ENCODE results near the gene TCF12.

The TCF12 gene

DNA sequence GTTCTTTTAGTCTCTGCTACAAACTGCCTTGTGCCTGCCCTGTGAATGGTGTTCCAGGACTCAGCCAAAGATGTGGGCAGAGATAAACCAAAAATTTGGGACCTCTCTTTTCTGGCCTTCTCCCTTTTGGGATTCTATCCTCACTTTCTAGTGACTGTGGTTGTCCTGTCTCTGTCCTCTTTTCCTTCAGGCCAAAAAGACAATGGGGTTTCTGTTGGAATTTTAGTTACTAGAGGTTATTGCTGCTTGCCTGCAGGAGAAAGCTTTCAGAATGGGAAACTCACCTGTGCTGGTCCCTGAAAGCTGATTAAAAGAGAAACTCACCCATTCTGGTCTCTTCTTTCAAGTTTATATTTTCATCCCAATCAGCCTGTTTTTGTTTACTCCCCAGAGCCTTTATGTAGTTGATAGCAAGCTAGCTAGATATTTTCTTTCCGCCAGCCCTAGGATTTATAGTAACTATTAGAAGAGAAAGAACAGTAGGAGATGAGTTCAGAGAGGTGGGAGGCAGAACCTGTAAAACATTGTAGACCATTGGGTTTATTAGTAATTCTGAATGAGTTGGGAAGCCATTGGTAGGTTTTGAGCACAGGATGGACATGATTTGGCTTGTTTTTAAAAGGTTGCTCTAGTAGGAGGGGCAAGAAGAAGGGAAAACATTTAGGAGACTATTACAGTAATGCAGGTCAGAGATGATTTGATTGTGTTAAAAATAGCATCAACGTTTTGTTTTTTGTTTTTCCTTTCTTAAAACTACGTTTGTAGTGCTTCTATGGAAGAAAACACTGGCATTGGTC, 138.9 kb downstream of the TCF12 start:
- no peak for DNase-seq

DNA sequence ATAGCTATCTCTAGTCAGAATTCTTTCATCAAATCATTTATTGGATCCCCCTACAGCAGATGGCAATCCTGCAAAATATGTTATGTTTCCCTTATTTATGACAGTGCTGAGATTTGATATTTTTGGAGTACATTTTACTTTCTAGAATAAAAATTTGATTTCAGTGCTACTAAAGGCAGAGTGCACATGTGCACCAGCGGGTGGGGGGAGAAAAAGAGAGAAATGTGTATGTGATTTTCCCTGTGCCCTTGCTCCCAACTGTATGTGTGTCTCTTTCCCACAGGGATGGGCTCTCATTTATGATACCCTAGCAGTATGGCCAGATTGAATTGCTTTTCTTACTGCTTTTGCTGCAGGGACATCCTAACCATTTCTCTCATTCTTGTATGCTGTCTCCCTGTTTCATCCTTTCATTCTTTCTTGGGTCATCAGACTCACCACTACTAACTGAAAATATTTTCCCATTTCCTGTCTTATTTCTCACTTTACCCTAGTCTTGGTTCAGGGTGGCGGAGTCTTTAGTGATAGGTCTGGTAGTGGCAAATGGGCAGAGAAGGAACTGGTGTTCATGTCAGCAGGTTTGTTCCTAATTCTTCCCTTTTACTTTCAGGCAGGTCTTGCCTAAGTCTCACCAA, 140.7 kb downstream of the TCF12 start:
- no peak for DNase-seq

DNA sequence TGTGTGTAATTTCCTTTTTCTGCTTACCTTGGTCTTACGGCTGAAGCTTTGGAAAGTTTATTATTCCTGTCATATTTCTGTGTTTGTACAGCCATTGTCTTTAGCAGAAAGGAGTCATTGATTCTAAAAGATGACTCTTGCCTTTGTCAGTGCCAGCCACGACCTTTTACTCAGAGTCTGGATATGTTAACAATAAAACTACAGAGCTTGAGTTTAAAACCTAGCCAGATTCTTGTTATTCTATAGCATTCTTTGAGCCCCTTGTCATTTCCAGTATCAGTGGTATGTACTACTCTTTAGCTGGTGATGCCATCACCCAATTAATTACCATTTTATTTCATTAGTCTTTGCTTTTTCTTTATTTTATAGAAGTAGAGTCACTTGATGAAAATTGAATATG, 142.4 kb downstream of the TCF12 start:
- DNase-seq: no peak

DNA sequence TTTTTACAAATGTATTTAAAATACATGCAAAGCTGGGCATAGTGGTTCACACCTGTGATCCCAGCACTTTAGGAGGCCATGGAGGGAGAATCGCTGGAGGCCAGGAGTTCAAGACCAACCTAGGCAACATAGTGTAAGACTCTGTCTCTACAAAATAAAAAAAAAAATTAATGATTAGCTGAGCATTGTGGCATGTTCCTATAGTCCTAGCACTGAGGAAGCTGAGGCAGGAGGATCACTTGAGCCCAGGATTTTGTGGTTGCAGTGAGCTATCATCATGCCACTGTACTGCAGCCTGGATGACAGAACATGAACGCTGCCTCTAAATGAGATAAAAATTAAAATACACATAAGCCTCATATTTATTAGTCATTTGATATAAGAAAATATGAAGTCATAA, 142.8 kb downstream of the TCF12 start:
- DNase-seq: no peak

DNA sequence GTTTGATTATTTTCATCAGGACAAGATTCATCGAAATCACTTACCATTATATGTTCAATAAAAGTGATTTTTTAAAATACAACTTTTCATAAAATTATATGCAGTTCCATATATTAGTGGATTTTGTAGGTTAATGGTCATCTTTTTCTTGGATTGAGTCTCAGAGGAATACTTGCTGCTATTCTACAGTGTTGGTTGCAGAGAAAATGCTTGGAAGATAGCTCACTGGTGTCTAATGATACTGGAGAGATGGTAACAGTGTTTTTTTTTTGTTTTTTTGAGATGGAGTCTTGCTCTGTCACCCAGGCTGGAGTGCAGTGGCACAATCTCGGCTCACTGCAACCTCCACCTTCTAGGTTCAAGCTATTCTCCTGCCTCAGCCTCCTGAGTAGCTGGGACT, 143.3 kb downstream of the TCF12 start:
- no peak for DNase-seq

DNA sequence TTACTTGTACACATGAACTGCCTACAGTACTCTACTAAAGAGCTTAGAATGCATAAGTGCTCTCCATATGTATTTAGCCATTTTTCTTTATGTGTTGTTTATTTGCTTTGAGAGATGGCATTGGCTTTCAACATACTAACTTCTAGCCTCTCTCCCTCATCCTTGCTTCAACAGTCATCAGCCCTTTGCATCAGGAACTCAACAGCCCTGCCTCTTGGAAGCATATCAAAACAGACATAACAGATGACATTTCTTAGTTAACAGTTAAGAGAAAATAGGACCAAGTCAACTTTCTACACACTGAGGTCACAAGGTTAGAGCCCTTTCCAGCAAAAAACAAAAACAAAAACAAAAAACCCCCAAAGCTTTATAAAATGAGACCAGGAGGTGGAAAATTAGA, 145.6 kb downstream of the TCF12 start:
- DNase-seq: no peak

DNA sequence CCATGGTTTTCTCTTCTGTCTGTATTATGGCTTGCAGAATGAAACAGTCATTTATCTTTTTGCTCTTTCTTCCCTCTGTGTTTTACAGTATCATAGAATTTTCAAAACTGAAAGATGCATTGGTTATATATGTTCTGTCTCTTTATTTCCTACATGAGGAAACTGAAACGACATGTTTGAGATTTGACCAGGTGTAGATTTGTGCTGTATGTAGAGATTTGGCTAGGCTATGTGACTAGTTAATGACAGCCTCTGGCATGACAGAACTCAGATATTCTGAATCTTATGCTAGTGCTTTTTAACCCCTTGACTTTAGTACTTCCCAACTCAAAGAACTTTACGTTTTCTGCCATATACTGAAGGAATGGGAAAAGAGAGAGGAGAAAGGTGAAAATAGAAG, 151.0 kb downstream of the TCF12 start:
- DNase-seq: no peak

DNA sequence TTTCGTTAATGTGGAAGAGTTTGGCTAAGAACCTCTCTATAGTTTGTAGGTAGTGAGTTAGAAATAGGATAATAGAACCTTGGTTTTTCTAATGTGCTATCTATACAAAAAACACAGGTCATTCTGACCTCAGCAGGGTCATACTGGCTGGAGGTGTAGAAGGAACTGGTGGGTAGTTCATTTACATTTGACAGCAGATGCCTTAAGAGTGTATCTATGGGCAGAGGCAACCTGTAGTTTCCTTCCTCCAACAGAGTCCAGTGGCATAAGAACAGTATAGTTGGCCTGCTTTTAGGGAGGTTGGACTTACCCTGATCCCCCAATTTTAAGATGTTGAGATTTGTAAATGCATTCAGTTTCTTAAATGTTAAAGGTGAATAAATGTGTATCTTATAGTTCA, 152.2 kb downstream of the TCF12 start:
- no peak for DNase-seq

DNA sequence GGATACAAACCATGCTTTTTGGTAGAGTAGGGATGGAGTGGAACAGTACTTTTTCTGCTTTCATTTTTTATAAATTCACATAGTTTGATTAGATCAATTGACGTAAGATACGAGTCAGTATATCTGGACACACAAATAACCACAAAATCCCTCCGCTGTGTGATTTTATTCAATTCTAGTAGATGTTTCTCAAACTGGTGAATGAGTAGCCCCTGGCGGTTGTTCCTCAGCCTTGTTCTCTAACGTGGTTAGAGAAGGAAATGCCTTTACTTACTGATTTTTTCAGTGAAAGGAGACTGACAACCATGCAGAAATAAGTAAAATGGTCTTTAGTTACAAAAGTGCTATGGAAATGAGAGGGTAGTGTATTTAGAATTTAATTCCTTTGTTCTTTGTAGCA, 161.0 kb downstream of the TCF12 start:
- no peak for DNase-seq

DNA sequence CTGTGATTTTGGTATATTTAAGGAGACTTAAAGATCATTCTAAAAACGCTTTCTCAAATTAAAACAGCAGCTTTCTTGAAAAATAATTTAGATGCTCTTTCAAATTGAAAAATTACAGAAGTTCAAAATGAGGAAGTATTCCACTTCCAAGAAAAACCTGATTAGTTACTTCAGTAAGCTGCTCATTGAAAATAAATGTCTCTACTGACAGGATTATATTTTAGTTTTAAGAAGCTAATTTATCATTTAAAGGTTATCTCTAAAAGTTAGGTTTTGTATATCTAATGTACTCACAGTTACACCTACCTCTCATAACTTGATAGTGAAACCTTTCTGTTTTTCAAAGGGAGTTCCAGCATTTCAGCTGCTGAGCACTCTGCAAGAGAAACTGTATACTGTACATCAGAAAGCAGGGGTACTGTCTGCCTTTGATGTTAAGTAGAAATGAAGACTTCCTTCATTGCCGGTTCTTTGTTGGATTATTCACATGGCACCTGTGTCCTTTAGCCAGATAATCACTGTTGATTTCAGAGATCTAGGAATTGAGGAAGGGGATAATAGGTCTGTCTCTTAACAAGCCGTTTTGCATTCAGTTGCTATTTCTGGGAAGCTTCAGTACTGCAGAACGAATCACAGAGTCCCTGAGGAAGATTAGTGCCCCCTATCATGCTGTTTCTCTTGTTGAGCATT, 161.6 kb downstream of the TCF12 start:
- DNase-seq: no peak

DNA sequence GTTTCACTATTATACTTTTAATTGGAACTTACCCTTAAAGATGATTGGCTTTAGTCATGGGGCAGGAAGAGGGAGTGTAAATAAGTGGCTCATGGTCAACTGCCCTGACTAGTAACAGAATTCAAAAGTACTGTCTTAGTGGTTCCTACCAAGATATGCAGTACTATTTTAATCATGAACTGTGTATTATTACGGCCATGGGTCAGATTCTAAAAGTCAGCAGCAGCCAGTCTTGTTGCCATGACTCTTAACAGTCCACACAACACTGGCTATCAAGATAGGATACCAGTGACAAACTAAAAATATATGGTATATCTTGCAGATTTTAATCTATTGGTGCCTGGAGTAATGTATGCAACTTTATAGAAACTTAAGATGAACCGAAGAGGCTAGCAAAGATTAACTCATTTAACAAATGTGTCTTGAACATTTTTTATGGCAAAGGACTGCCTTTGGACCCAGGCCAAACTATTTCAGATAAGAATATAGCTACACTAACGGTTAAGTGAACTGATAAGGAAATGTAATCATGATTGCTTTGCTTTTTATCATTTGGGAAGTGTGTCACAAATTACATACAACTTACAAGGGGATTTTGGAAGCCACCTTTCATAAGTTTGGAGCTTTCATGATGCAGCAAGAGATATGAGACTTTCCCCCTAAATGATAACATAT, 163.7 kb downstream of the TCF12 start:
- DNase-seq: no peak

DNA sequence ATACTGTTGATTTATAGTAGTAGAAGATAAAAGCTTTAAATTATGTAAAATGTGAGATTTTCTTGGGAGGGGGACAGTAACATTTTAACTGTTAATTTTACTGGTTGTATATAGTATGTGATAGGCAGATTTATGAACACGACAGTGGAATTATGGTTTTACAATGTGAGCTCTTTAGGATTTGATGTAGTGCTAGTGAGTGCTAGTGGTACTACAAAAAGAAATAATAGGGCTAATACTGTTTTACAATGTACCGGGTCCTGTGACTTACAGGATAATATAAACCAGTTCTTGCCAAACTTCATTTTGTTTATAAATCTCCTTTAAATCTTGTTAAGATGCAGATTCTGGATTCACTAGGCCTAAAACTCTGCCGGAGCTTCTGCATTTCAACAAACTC, 165.7 kb downstream of the TCF12 start:
- no peak for DNase-seq

DNA sequence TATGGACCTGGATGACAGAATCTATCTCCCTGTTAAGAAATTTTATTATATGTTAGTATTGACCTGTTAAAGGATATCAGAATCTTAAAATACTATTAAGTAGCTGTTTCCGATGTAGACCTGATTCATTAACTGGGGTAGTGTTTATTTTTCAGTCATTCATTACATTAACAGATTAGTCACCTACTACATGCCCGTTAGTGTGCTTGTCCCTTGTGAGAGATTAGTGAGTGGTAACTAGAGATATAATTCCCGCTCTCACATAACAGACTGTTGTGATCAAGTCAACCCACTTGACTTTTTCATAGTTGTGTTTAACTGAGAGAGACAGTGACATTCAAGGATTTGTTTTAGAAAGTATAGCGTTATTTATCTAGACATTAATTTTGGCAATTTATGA, 166.8 kb downstream of the TCF12 start:
- no peak for DNase-seq

DNA sequence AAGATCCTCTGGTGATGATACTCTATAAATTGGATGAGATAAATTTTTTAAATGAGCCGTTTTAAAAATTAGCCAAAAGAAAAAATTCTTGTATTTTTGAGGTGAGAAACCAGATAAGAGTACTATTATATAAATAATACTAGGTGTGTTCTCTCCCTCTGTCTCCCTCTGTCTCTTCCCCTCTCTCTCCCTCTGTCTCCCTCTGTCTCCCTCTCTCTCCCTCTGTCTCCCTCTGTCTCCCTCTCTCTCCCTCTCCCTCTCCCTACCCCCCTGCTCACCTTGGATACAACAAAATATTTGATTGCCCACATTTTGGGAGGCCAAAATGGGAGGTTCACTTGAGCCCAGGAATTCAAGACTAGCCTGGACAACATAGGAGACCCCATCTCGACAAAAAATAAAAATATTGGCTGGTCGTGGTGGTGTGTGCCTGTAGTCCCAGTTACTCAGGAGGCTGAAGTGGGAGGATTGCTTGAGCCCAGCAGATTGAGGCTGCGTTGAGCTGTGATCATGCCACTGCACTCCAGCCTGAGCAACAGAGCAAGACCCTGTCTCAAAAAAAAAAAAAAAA, 168.5 kb downstream of the TCF12 start:
- DNase-seq: no peak

DNA sequence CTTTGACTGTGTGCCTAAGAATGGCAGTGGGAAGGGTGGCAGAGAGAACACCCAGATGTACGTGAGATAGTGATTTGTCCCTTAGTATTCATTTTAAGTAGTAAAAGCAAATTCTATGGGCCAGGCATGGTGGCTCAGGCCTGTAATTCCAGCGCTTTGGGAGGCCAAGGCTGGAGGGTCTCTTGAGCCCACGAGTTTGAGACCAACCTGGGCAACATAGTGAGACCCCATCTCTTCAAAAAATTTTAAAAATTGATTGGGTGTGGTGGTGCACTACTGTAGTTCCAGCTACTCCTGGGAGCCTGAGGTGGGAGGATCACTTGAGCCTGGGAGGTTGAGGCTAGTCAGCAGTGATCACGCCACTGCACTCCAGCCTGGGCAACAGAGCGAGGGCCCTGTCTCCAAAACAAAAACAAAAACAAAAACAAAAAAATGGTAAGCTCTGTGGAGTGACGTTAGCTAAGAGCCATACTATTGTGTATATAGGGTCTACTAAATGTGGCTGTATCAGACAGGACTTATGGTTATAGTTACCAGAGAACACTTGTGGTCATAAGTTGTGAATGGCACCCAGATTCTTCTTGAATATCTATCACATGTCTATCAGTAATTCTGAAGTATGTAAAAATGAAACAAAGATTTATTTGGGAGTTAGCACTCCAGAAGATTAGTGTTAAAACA, 171.5 kb downstream of the TCF12 start:
- no peak for DNase-seq

DNA sequence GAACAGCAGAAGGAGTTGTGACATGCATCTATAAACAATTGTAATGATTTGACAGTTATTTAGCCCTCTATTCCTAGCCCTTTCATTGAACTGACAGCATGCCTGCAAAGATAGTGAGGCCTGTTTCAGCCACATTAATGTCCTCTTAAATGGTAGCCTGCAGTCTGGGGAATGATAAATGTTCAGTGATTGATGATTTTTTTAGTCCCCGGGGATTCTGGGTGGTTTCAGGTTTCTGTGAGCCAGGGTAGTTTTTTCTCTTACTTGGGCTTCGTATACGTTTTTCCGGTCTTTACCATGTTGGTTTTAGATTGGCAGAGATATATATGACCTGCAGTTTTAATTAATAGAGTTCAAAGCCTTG, 172.0 kb downstream of the TCF12 start:
- DNase-seq: no peak

DNA sequence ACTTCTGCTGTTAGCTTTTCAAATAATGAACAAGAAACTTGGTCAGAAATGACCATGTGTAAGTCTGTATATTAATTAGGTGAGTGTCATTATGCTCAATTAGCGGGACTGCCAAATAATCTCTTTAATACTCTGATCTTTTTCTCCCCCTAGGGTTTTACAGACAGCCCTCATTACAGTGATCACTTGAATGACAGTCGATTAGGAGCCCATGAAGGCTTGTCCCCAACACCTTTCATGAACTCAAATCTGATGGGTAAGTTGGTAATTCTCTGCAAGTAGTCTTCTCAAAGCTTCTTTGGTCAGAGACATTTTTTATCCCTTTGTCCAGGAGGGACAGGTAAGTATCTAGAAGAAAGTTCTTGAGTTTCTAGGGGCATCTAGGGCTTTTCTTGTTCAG, 173.2 kb downstream of the TCF12 start:
- DNase-seq: no peak

DNA sequence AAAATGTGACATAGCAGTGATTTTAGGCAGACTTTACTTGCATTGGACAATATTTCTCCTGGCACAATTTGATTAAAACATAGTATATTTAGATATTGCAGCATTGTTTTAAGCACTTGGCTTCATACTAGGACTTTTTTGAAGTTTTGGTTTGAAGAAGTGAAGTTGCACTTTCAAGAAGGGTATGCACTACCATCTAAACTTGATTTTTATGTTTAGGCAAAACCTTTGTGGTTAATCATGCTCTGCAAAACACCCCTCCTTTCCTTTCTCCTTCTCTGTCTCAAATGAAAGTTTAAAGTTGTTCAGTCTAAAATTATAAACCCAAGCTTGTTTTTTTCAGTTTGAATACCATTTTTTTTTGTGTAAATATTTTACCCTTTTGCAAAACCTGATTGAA, 173.8 kb downstream of the TCF12 start:
- no peak for DNase-seq

DNA sequence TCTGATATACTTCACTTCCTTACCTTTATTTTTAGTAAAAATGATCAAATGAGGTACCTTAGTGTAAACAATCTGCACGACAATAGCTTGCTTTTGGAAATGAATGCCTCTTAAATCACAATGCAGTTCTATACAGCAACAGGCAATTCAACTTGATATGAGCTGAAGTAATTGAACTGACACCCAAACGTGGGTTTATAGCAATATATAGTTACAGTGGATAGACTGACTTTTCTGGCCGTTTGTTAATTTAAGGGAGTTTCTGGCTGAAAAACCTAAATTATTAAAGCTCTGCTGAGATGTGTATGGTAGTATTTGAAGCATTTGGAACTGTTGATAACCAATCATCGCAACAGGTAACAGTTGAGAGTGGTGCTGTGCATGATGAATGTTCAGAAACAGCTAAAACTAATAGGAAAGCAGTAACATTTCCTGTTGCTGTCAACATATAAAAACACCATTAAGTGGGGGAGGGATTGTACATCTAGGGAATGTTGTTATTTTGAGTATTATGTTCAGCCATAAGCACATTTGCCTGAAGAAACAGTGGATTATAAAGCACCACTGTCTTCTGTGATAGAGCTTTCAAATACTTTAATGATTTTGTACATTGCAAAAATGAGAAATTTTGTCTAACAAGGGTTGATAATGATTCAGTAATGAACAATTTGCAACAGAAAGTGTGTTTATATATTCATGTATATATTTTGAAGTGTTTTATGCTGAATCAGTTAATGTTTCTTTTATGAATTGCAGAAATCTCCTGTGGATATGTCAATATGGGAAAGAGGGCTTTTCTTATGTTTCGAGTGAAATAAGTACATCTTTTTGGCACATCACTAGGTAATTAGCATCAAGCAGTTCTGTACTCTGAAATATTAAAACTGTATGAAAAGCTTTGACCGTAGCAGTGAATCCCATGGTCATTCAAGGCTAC, 176.1 kb downstream of the TCF12 start:
- no peak for DNase-seq

DNA sequence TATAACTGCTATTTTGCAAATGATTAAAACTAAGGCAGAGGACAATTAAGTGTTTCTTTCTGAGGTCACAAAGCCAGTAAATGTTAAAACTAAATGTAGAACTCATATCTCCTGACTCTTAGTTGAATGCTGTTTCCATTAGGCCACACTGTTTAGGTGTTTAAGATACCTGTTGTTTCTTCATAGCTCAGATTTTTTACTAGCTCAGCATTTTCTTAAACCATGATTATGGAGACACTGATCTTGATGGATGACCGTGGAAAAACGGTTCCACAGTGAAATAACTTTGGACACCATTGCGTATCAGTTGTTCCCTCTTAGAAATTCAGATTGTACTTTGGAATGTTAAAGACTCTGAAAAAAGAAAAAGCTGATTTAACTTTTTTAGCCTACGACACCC, 177.5 kb downstream of the TCF12 start:
- DNase-seq: no peak

DNA sequence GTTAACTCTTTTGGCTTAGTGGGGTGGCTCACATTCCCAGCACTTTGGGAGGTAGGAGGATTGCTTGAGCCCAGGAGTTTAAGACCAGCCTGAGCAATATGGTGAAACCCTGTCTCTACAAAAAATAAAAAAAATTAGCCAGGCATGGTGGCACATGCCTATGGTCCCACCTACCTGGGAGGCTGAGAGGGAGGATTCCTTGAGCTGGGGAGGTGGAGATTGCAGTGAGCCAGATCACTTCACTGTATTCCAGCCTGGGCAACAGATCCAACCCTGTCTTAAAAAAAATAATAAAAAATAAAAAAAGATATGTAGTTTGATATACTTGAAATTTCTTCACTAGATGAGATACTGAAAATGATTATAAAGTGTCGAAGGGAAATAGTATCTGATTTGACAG, 178.8 kb downstream of the TCF12 start:
- DNase-seq: no peak

All from CD4-positive, alpha-beta T cell treated with Interleukin-4 for 4 hours (primary cell).